GM10266 (cell line): ENCODE results near the gene DENND6B.
"Not testable (repeated sequence)": the region's sequence is repeated elsewhere in the genome, so short reads cannot be mapped to it uniquely, and the experiment has no call there.

Experiments used
- DNase-seq: peaks from one replicate; pipeline ENCODE4 v3.0.0; 2012; ENCODE audit errors: extremely low spot score
- CTCF ChIP-seq: IDR thresholded peaks from 2 replicates; pipeline ENCODE4 v1.5.1; 2012; ENCODE audit warnings: mild to moderate bottlenecking, low read depth; ENCODE audit not compliant: control insufficient read depth, insufficient read depth; ENCODE audit errors: missing control alignments

Gene DENND6B

GRCh38 chr22:50338860-50339462 is 12.1 kb upstream of the DENND6B start:
- DNase-seq = no peak
- TF ChIP-seq CTCF = no peak

- TF ChIP-seq CTCF = no peak
- DNase-seq = no peak
Observed at GRCh38 chr22:50338042-50338573, 11.3 kb upstream of the DENND6B start.

GRCh38 chr22:50337262-50338041 is 10.6 kb upstream of the DENND6B start:
- no peak for TF ChIP-seq CTCF

GRCh38 chr22:50334433-50334832 is 7.6 kb upstream of the DENND6B start:
- not testable (repeated sequence) for DNase-seq

More at GRCh38 chr22:50337262-50338041, 10.6 kb upstream of the DENND6B start:
- no peak for DNase-seq

- no peak for DNase-seq
- no peak for TF ChIP-seq CTCF
Observed at GRCh38 chr22:50329236-50329635, 2.4 kb upstream of the DENND6B start.

- no peak for TF ChIP-seq CTCF
- DNase-seq = no peak
Observed at GRCh38 chr22:50327711-50328019, 853 bp upstream of the DENND6B start.

- DNase-seq = peak; percentile 14
- TF ChIP-seq CTCF = no peak
Observed at GRCh38 chr22:50326225-50326955, 422 bp downstream of the DENND6B start.
